Measurements from ENCODE around the gene TOMM22.

TOMM22 gene

DNA sequence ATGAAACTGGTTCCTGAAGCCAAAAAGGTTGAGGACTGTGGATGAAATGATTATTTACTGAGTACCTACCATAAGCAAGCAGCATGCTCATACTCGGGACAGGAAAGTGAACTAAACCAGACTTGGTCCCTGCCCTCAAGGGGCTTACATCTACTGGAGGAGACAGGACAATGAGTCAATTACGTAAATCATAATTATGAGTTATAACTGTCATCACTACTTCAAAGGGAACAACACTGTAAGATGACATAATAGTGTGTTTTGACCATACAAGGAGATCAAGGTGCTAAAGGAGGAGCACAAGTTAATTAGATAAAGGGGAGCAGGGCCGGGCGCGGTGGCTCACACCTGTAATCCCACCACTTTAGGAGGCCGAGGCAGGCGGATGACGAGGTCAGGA is 28.0 kb upstream of the TOMM22 start:
- Histone ChIP-seq H3K27me3 (no peaks in the 10 kb centered on the region), H3K4me3 (no peak overlapping the region), H4K20me1 (0 out of 22 replicates have a peak, but pooled peaks cover 0 to 4% (median 0%) of the 10 kb centered on the region in 11 experiments), H3K36me3 (no peaks in the 10 kb centered on the region), H3K4me2 (no peak overlapping the region), H3K9ac (no peak overlapping the region), H3K27ac (no peak overlapping the region), H3K9me3 (replicated peaks in 1 of 11) (no peaks in the 10 kb centered on the region), H3K4me1 (peaks cover 11 to 22% (median 17%) of the 10 kb centered on the region in 10 experiments)
- TF ChIP-seq Cebpa-rat (IDR thresholded peaks at IDR 0.05): no peak

DNA sequence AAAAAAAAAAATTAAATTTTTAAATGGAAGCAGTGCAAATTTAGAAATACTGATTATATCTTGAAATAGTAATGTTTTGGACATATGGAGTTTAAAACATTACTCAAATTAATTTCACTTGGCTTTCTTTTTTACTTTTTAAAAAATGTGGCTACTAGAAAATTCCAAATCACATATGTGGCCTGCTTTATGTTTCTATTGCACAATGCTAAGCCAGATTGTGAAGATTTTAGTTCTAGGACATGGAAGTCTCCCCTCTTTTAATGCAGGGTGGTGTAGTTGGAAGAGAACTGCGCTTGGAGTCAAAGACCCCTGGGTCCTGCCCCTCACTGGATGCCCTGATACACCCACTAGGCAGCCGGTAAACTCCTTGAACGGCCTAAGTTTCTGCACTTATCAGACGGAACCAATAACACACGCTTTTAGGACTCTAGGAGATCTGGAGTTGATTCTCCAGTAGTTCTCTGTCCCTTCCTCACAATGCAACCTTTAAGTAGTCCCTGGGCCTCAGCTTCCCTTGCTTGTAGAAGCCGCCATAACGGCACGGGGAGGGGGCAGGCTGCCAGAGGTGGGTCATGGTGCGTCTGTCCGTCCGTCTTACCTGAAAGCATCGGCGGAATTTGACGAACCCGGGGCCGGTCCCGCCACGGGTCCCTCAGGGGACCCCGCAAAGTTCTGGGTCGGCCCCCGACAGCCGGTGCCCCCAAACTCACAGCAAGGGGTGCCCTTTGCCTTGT is 26.1 kb upstream of the TOMM22 start:
- H3K27ac ChIP-seq: peak overlapping the region; percentile 96 to 99 (median 97); a peak in 21 of 22 replicates

DNA sequence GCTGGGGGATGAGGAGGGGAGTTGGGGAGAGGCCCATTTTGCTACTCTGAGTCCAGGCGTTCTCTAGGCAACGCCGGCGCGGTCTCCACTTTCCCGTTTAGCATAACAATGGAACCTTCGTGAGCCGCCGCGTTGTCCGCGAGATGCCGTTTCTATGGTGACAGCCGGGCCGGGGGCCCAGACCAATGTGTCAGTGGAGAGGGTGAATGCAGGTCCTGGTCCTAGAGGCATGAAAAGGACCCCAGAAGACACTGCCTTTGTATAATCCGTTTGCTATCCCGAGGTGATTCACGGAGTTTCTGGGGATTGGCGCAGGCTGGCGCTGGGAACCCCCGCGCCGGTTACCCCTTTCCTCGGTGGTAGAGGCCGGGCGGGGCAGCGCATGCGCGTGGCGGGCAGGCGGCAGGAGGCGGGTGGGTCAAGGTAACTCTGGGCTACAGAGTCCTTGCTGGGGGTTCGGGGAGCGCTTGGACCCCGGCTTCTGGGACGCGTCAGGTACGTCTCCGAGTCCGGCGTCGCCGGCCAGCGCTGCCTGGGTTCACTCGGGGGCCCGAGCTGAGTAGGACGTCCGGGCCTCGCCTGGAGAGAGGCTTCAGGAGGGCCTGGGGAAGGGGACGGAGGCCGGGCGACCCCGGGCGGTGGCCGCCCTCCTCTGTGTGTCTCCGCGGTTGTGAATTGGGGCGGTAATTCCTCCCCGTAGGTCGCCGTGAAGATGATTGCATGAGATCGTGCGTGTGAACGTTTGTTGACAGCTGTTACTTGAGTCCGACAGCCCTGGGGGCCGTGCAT is 25.3 kb upstream of the TOMM22 start, which contains the start of the genes CBY1 and FAM227A:
Gene CBY1, plus strand, starts transcription at position 383 of the 789 bp plus-strand sequence. CDS start 11,417 bp downstream, outside the sequence.
Gene FAM227A, minus strand, starts transcription at position 137 of the 789 bp plus-strand sequence. CDS start 6,224 bp downstream, outside the sequence.
- Histone ChIP-seq H3K4me1 (peaks cover 11 to 22% (median 17%) of the 10 kb centered on the region in 10 experiments), H3K9me3 (replicated peaks in 1 of 11) (no peaks in the 10 kb centered on the region), H3K36me3 (peaks cover 0 to 6% (median 0%) of the 10 kb centered on the region in 11 experiments; a peak in 5 of 22 replicates), H3K4me2 (peak within 1 kb of the TSS; percentile 90 to 99 (median 96)), H4K20me1 (0 out of 22 replicates have a peak, but pooled peaks cover 0 to 4% (median 0%) of the 10 kb centered on the region in 11 experiments), H3K27ac (peak within 1 kb of the TSS; percentile 96 to 99 (median 97)), H3K27me3 (no peaks in the 10 kb centered on the region), H3K4me3 (peak within 1 kb of the TSS; percentile 82 to 98 (median 86)), H3K9ac (peak within 1 kb of the TSS; percentile 93 to 99 (median 97))
- no peak for TF ChIP-seq Cebpa-rat (IDR thresholded peaks at IDR 0.05)

More for the DNA sequence above, 26.1 kb upstream of the TOMM22 start:
- peak overlapping the region; percentile 93 to 99 (median 97) for H3K9ac ChIP-seq
- H3K4me2 ChIP-seq: peak overlapping the region; percentile 90 to 99 (median 96)
- H3K4me3 ChIP-seq: peak overlapping the region; percentile 82 to 98 (median 86)
- H3K9me3 ChIP-seq (replicated peaks in 1 of 11): no peaks in the 10 kb centered on the region
- H3K27me3 ChIP-seq: no peaks in the 10 kb centered on the region
- no peak for TF ChIP-seq Cebpa-rat (IDR thresholded peaks at IDR 0.05)
- H4K20me1 ChIP-seq: 0 out of 22 replicates have a peak, but pooled peaks cover 0 to 4% (median 0%) of the 10 kb centered on the region in 11 experiments
- H3K4me1 ChIP-seq: peaks cover 11 to 22% (median 17%) of the 10 kb centered on the region in 10 experiments
- peaks cover 0 to under 1% (median 0%) of the 10 kb centered on the region in 11 experiments; a peak in 1 of 22 replicates for H3K36me3 ChIP-seq

DNA sequence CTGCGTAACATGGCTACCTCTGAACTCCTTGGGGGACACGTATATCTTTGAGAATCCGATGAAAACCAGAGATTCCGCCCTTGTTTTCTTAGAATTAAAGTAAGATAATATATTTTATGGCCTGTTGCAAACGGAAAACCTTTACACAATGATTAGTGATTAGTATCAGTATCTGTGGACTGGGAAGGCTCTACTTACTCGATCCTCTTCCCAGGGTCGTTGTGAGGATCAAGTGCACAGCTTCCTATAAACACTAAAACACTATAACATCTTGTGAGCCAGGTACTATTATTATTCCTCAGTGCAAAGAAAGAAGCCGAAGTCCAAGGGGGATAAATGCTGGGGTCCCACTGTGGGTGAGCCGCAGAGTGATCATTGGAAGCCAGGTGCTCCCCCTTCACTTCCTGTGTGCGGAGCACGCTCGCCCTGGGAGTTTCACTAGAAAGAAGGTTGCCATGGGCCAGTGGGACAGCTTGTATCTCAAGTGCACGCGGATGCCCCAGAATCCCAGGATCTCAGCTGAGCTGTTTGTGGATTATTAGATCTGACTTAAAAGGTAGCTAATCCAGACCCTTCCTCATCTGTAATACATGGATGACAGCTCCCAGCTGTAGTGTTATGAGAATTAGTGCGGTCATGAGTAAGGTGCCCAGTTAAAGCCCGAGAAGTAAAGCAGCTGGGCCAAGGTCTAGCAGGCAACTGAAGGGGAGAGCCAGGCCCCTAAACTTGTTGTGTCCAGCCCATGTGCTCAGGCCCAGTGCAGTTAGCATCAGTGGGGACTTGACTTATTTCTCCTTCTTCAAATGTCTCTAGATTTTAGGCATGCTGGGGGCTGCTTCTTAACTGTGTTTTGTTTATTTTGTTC is 24.5 kb upstream of the TOMM22 start:
- Histone ChIP-seq H3K27me3 (no peaks in the 10 kb centered on the region), H3K36me3 (peaks cover 0 to 11% (median 6%) of the 10 kb centered on the region in 11 experiments; a peak in 11 of 22 replicates), H3K4me1 (peaks cover 11 to 22% (median 17%) of the 10 kb centered on the region in 10 experiments), H3K4me2 (peak overlapping the region; percentile 90 to 99 (median 96)), H3K9ac (peak overlapping the region; percentile 93 to 99 (median 97)), H4K20me1 (0 out of 22 replicates have a peak, but pooled peaks cover 0 to 4% (median 0%) of the 10 kb centered on the region in 11 experiments), H3K27ac (peak overlapping the region; percentile 96 to 99 (median 97); a peak in 21 of 22 replicates), H3K9me3 (replicated peaks in 1 of 11) (no peaks in the 10 kb centered on the region), H3K4me3 (peak overlapping the region; percentile 82 to 98 (median 86))
- no peak for TF ChIP-seq Cebpa-rat (IDR thresholded peaks at IDR 0.05)

DNA sequence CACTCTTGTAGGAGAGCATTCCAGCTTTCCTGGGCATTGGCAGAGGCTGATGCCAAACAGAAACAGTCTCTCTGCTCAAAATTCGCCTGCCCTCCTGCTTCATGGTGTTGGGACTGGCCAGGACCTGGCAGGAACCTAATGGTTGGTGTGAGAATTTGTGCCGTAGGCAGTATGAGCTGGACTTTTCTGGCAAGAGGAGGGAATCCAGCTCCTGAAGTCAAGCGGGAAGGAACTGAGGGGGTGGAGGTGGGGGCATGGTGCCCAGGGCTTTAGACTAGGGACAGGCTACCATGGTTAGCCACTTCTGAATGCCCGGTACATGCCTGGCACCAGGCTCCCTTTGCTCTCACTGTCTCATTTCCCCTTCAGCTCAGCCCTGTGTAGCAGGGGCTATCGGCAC is 6.9 kb upstream of the TOMM22 start:
- no peak for TF ChIP-seq Cebpa-rat (IDR thresholded peaks at IDR 0.05)
- Histone ChIP-seq H3K4me1 (no peaks in the 10 kb centered on the region), H3K27me3 (no peaks in the 10 kb centered on the region), H3K4me2 (no peak overlapping the region), H3K9ac (no peak overlapping the region), H3K4me3 (no peak overlapping the region), H4K20me1 (no peaks in the 10 kb centered on the region), H3K9me3 (replicated peaks in 1 of 11) (no peaks in the 10 kb centered on the region), H3K27ac (no peak overlapping the region), H3K36me3 (peaks cover 22 to 48% (median 31%) of the 10 kb centered on the region in 11 experiments)

DNA sequence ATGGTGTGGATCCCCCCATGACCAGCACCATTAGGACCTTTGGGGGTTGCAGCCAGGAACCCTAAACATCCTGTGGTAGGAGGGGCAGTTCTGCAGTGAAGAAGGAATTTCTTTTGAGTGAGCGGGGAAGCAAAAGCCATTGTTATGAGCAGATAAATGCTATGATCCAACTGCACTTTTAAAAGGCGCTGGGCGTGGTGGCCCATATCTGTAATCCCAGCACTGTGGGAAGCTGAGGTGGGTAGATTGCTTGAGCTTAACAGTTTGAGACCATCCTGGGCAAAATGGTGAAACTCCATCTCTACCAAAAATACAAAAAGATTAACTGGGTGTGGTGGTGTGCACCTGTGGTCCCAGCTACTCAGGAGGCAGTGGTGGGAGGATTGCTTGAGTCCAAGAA is 5.9 kb upstream of the TOMM22 start:
- Histone ChIP-seq H4K20me1 (no peaks in the 10 kb centered on the region), H3K27ac (no peak overlapping the region), H3K36me3 (peaks cover 19 to 38% (median 28%) of the 10 kb centered on the region in 11 experiments), H3K27me3 (no peaks in the 10 kb centered on the region), H3K4me3 (no peak overlapping the region), H3K9ac (no peak overlapping the region), H3K4me2 (no peak overlapping the region), H3K9me3 (replicated peaks in 1 of 11) (no peaks in the 10 kb centered on the region), H3K4me1 (no peaks in the 10 kb centered on the region; a peak in 1 of 20 replicates)
- TF ChIP-seq Cebpa-rat (IDR thresholded peaks at IDR 0.05): no peak

DNA sequence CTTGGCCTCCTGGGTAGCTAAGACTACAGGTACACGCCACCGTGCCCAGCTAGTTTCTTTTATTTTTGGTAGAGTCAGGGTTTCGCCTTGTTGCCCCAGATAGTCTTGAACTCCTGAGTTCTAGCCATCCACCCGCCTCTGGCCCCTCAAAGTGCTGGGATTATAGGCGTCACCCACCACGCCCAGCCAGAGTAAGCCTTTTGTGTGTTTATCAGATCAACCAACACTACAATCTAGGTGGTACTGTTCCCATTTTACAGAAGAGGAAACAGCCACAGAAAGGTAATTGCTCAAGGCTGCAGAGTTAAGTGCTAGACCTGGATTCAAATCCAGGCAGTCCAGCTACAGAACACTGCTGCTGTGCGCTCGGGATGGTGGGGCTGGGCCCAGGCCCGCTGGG is 3.1 kb downstream of the TOMM22 start:
- no peak for TF ChIP-seq Cebpa-rat (IDR thresholded peaks at IDR 0.05)
- Histone ChIP-seq H3K9ac (no peak overlapping the region), H3K27ac (no peak overlapping the region), H3K4me1 (peaks cover 5 to 19% (median 13%) of the 10 kb centered on the region in 10 experiments; a peak in 17 of 20 replicates), H4K20me1 (peaks cover 0 to 53% (median 16%) of the 10 kb centered on the region in 11 experiments; a peak in 16 of 22 replicates), H3K4me2 (no peak overlapping the region), H3K9me3 (replicated peaks in 1 of 11) (peaks cover 0 to 4% (median 0%) of the 10 kb centered on the region in 11 experiments; a peak in 3 of 22 replicates), H3K36me3 (peaks cover 64 to 73% (median 69%) of the 10 kb centered on the region in 11 experiments), H3K4me3 (no peak overlapping the region), H3K27me3 (no peaks in the 10 kb centered on the region)

DNA sequence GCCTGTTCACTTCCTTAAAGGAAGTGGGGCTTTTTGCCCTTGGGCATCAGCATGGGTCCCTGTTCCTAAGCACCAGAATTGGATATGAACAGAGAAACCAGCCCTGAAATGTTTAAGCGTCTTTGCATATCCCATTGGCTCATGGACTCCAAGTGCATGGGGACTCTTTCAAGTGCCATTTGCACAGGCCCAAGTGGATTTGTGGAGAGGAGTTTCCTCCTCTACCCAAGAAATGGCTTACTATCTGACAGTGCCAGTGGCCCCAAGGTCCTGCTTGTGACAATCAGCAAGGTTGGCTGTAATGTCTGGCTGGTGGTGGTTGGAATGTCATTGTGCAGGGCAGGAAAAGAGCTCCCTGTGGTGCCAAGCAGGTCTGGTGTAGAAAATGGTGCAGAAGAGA is 4.0 kb downstream of the TOMM22 start:
- Histone ChIP-seq H3K4me3 (no peak overlapping the region), H3K36me3 (peaks cover 72 to 82% (median 77%) of the 10 kb centered on the region in 11 experiments), H3K27me3 (no peaks in the 10 kb centered on the region), H3K4me2 (no peak overlapping the region), H3K9ac (no peak overlapping the region), H3K9me3 (replicated peaks in 1 of 11) (peaks cover 0 to 4% (median 0%) of the 10 kb centered on the region in 11 experiments; a peak in 3 of 22 replicates), H3K4me1 (peaks cover 5 to 19% (median 13%) of the 10 kb centered on the region in 10 experiments; a peak in 17 of 20 replicates), H4K20me1 (peaks cover 0 to 60% (median 21%) of the 10 kb centered on the region in 11 experiments; a peak in 18 of 22 replicates), H3K27ac (no peak overlapping the region)
- no peak for TF ChIP-seq Cebpa-rat (IDR thresholded peaks at IDR 0.05)
